ENCODE data around the gene UTRN. TPM values are rescaled to one million over a fixed set of nuclear protein-coding genes. Genes with fewer than 3 reads are reported as not detected.

UTRN gene
- total and polyA plus RNA-seq, 10 of the 15 experiments (the other 5 are each of a cell fraction or from before 2014, with no cell fraction given), result 1.6 to 52.6 (median 25.5) TPM

DNA sequence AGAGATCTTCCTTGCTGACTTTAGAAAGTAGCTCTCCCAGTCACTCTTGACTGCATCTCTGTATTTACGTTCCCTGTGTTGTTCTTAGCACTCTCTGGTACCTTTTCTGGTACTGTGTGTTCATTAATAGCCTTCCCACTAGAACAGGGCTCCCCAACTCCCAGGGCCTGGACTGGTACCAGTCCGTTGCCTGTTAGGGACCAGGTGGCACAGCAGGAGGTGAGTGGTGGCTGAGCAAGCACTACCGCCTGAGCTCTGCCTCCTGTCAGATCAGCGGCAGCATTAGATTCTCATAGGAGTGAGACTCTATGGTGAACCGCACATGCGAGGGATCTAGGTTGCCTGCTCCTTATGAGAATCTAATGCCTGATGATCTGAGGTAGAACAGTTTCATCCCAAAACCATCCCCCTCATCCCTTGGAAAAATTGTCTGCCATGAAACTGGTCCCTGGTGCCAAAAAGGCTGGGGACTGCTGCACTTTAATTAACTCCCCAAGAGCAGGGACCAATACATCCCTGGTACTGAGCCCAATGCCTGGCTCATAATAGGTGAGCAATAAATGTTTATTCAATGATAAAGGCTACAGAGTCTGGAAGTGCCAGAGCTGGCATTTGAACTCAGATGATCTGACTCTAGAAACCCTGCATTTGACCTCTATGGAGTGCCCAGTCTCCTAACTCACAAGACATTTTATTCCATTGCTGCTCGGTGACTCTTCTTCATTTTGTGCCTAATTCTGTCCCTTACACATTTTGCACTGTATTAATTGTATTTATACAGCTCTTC, 11.0 kb downstream of the UTRN start:
- Histone ChIP-seq H3K79me2 (ENCODE audit: control insufficient read depth, insufficient read depth, low read length) (no peaks in the 10 kb centered on the region), H3K9ac (ENCODE audit: control insufficient read depth, insufficient read depth, low read length) (no peak overlapping the region), H3K4me2 (ENCODE audit: control insufficient read depth, insufficient read depth) (no peak overlapping the region), H2AFZ (ENCODE audit: control insufficient read depth, low read depth, low read length) (no peak overlapping the region), H4K20me1 (ENCODE audit: control insufficient read depth, insufficient read depth) (no peaks in the 10 kb centered on the region), H3K4me3 (no peak overlapping the region), H3K36me3 (ENCODE audit: control insufficient read depth in 2 of 2, insufficient read depth in 2 of 2, low read length in 1 of 2) (no peaks in the 10 kb centered on the region), H3K4me1 (ENCODE audit: control insufficient read depth, insufficient read depth, low read length) (no peaks in the 10 kb centered on the region), H3K27ac (ENCODE audit: control insufficient read depth, insufficient read depth) (no peak overlapping the region), H3K27me3 (replicated peaks in 1 of 2; ENCODE audit: control insufficient read depth in 2 of 2, insufficient read depth in 2 of 2, low read length in 1 of 2) (no peaks in the 10 kb centered on the region), H3K9me3 (replicated peaks; ENCODE audit: control insufficient read depth, insufficient read depth, low read length) (no peaks in the 10 kb centered on the region; the same call in 1 of the 3 replicates)
- SMC1A ChIA-PET (ENCODE audit: uncharacterized antibody, unreplicated experiment), result interaction anchor here (0.6 to 1.4 kb wide), 2 partner anchors 16 to 813 kb away, joined by 3 read pairs; no protein-coding TSS in a partner anchor
- TF ChIP-seq SMARCA5 (IDR thresholded peaks at IDR 0.05) (no peak), SREBF2 (IDR thresholded peaks at IDR 0.05; ENCODE audit: low read length) (no peak), MTA2 (IDR thresholded peaks at IDR 0.05; ENCODE audit: low read depth) (no peak), IKZF2 (IDR thresholded peaks at IDR 0.05) (no peak)
- TF ChIP-seq, protein P1, sequence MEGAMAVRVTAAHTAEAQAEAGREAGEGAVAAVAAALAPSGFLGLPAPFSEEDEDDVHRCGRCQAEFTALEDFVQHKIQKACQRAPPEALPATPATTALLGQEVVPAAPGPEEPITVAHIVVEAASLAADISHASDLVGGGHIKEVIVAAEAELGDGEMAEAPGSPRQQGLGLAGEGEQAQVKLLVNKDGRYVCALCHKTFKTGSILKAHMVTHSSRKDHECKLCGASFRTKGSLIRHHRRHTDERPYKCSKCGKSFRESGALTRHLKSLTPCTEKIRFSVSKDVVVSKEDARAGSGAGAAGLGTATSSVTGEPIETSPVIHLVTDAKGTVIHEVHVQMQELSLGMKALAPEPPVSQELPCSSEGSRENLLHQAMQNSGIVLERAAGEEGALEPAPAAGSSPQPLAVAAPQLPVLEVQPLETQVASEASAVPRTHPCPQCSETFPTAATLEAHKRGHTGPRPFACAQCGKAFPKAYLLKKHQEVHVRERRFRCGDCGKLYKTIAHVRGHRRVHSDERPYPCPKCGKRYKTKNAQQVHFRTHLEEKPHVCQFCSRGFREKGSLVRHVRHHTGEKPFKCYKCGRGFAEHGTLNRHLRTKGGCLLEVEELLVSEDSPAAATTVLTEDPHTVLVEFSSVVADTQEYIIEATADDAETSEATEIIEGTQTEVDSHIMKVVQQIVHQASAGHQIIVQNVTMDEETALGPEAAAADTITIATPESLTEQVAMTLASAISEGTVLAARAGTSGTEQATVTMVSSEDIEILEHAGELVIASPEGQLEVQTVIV (IDR thresholded peaks at IDR 0.05; ENCODE audit: borderline replicate concordance, partially characterized antibody), result no peak
- TF ChIP-seq, protein P2, sequence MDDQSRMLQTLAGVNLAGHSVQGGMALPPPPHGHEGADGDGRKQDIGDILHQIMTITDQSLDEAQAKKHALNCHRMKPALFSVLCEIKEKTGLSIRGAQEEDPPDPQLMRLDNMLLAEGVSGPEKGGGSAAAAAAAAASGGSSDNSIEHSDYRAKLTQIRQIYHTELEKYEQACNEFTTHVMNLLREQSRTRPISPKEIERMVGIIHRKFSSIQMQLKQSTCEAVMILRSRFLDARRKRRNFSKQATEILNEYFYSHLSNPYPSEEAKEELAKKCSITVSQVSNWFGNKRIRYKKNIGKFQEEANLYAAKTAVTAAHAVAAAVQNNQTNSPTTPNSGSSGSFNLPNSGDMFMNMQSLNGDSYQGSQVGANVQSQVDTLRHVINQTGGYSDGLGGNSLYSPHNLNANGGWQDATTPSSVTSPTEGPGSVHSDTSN (IDR thresholded peaks at IDR 0.05; ENCODE audit: insufficient replicate concordance, low read depth, low read length), result no peak
- DNase-seq (ENCODE audit: low read depth, low spot score) (no peak), ATAC-seq (no peak), FAIRE-seq (no peak)
- RAD21 ChIA-PET (ENCODE audit: unreplicated experiment), result no interaction called here
- CTCF ChIA-PET, result no interaction called here
- no TSS peak for BruUV-seq (replicated peaks)
- intact Hi-C loops (cut with micrococcal nuclease; ENCODE audit: unreplicated experiment), result no loop called here
- in situ Hi-C loops (cut with MboI), result no loop called here
- 68% methylated on average over 7 of the region's 7 CpGs for WGBS (ENCODE audit: insufficient coverage, insufficient replicate concordance, low lambda C conversion rate, missing lambda C conversion rate)
- POLR2A ChIA-PET, result no interaction called here

Measured in GM12878 (cell line).